Nephron (organoid): ENCODE measurements around the gene JMJD1C.

ENCODE experiments used
- H3K27ac Mint-ChIP-seq, 3 experiments: 2 replicates each; pipeline ENCODE4 v1.8.0; 2020; ENCODE audit warnings: mixed read lengths in 3 of 3, mild to moderate bottlenecking in 2 of 3, moderate library complexity in 1 of 3
- H3K27me3 Mint-ChIP-seq: 2 replicates; pipeline ENCODE4 v1.8.0; 2021; ENCODE audit warnings: low read depth, mild to moderate bottlenecking, moderate library complexity, mixed read lengths
- H3K36me3 Mint-ChIP-seq: 2 replicates; pipeline ENCODE4 v1.8.0; 2020; ENCODE audit warnings: low read depth, mixed read lengths
- H3K4me1 Mint-ChIP-seq: 2 replicates; pipeline ENCODE4 v1.8.0; 2020; ENCODE audit warnings: mixed read lengths
- H3K4me3 Mint-ChIP-seq, 3 experiments: 2 replicates each; pipeline ENCODE4 v1.8.0; 2020; ENCODE audit warnings: mild to moderate bottlenecking in 3 of 3, mixed read lengths in 3 of 3, moderate library complexity in 2 of 3
- H3K9me3 Mint-ChIP-seq: 2 replicates; pipeline ENCODE4 v1.8.0; 2020; ENCODE audit warnings: mixed read lengths
- TF ChIP-seq, protein P1 (sequence below), 3 experiments: fragments of 200-600 bp; sonication (generic); IDR thresholded peaks; one replicate each; pipeline ENCODE4 v1.5.0; 2021; ENCODE audit warnings: antibody characterized with exemption in 3 of 3; ENCODE audit not compliant: unreplicated experiment in 3 of 3

Gene JMJD1C

DNA sequence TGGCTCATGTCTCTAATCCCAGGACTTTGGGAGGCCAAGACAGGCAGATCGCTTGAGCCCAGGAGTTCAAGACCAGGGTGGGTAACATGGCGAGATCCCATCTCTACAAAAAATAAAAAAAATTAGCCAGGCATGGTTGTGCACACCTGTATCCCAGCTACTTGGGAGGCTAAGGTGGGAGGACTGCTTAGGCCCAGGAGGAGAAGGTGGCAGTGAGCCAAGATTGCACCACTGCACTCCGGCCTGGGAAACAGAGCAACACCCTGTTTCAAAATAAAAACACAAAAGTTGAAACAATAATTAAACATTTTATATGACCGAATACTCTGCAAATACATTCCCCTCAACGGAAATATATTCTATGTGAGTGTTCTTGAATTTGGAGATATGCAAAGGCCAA, 40.3 kb downstream of the JMJD1C start:
- TF ChIP-seq, protein P1, sequence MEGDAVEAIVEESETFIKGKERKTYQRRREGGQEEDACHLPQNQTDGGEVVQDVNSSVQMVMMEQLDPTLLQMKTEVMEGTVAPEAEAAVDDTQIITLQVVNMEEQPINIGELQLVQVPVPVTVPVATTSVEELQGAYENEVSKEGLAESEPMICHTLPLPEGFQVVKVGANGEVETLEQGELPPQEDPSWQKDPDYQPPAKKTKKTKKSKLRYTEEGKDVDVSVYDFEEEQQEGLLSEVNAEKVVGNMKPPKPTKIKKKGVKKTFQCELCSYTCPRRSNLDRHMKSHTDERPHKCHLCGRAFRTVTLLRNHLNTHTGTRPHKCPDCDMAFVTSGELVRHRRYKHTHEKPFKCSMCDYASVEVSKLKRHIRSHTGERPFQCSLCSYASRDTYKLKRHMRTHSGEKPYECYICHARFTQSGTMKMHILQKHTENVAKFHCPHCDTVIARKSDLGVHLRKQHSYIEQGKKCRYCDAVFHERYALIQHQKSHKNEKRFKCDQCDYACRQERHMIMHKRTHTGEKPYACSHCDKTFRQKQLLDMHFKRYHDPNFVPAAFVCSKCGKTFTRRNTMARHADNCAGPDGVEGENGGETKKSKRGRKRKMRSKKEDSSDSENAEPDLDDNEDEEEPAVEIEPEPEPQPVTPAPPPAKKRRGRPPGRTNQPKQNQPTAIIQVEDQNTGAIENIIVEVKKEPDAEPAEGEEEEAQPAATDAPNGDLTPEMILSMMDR (IDR thresholded peaks at IDR 0.05; ENCODE audit: unreplicated experiment in 3 of 3), result no peak
- Mint-ChIP-seq H3K27me3 (no peaks in the 10 kb centered on the region), H3K27ac (no peak overlapping the region), H3K9me3 (no peaks in the 10 kb centered on the region), H3K36me3 (peaks cover 4% of the 10 kb centered on the region), H3K4me3 (no peak overlapping the region), H3K4me1 (peaks cover 21% of the 10 kb centered on the region)

DNA sequence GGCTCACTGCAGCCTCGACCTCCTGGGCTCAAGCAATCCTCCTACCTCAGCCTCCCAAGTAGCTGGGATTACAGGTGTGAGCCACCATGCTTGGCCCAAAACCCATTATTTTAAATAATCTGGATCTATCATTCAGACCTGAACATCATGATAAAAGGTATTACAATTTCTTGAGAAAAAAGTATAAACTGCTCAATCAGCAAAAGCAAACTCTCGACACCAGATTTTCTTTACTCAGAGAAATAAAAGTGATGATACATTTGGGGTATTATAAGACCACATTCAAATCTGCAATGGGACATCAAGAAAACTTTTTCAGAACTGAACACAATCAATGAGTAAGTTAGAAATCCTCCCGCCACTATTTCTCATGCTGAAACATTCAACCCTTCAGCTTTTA, 41.2 kb downstream of the JMJD1C start:
- H3K9me3 Mint-ChIP-seq, result no peaks in the 10 kb centered on the region
- H3K4me1 Mint-ChIP-seq, result peaks cover 12% of the 10 kb centered on the region
- no peak overlapping the region for H3K27ac Mint-ChIP-seq
- no peak overlapping the region for H3K4me3 Mint-ChIP-seq
- H3K36me3 Mint-ChIP-seq, result no peaks in the 10 kb centered on the region
- H3K27me3 Mint-ChIP-seq, result no peaks in the 10 kb centered on the region
- TF ChIP-seq, protein P1 (IDR thresholded peaks at IDR 0.05; ENCODE audit: unreplicated experiment in 3 of 3), result no peak

DNA sequence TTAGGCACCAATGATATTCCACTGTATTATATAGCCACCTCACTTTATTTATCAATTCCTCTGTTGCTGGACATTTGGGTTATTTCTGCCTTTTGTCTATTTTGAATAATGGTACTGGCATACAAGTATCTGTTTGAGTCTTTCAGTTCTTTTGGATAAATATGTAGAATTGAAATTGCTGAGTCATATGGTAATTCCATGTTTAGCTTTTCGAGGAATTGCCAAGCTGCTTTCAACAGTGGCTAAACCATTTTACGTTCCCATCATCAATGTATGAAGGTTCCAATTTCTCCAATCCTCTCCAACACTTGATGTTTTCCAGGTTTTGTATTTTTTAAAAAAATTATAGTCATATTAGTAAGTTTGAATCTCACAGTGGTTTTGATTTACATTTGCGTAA, 42.3 kb downstream of the JMJD1C start:
- TF ChIP-seq, protein P1 (IDR thresholded peaks at IDR 0.05; ENCODE audit: unreplicated experiment in 3 of 3), result no peak
- H3K27me3 Mint-ChIP-seq, result no peaks in the 10 kb centered on the region

DNA sequence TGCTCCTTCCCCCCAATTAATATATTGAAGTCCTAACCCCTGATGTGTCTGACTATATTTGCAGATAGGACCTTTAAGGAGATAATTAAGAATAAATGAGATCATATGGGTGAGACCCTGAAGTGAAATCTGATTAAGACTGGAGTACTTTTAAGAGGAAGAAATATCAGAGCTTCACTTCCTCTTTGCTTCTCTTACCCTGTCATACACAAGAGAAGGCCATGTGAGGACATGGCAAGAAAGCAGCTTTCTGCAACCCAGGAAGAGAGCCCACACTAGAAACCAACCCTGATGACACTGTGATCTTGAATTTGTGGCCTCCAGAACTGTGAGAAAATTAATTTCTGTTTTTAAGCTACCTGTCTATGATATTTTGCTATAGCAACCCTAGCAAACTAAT, 44.2 kb downstream of the JMJD1C start:
- H3K27me3 Mint-ChIP-seq, result no peaks in the 10 kb centered on the region
- H3K4me1 Mint-ChIP-seq, result peaks cover 18% of the 10 kb centered on the region
- no peak overlapping the region for H3K4me3 Mint-ChIP-seq
- no peak overlapping the region for H3K27ac Mint-ChIP-seq
- H3K9me3 Mint-ChIP-seq, result no peaks in the 10 kb centered on the region
- H3K36me3 Mint-ChIP-seq, result no peaks in the 10 kb centered on the region
- TF ChIP-seq, protein P1 (IDR thresholded peaks at IDR 0.05; ENCODE audit: unreplicated experiment in 3 of 3), result no peak

More for the DNA sequence above, 42.3 kb downstream of the JMJD1C start:
- H3K4me3 Mint-ChIP-seq, result no peak overlapping the region
- peaks cover 3% of the 10 kb centered on the region for H3K4me1 Mint-ChIP-seq
- no peaks in the 10 kb centered on the region for H3K36me3 Mint-ChIP-seq
- H3K27ac Mint-ChIP-seq, result no peak overlapping the region
- H3K9me3 Mint-ChIP-seq, result no peaks in the 10 kb centered on the region

DNA sequence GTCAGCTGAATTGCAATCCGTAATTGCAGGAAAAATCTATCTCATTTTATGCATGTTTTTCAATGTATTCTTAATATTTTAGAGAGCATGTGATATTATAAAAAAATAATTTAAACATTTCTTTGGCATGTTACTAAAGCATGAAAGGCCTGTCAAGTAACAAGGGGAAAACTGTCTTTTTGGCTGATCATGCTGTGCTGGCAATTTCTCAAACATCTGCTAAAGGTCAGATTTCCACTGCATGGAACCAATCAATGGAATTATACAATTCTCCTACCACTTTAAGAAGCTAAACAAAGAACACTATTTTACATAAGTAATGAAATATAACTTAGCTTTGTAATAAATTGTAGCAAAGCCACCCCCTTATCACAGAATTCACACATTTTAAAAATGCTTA, 49.4 kb downstream of the JMJD1C start:
- TF ChIP-seq, protein P1 (IDR thresholded peaks at IDR 0.05; ENCODE audit: unreplicated experiment in 3 of 3), result no peak
- Mint-ChIP-seq H3K9me3 (no peaks in the 10 kb centered on the region), H3K27ac (peak overlapping the region in 1 of 3 experiments; percentile 56), H3K27me3 (no peaks in the 10 kb centered on the region), H3K4me1 (peaks cover 33% of the 10 kb centered on the region), H3K4me3 (no peak overlapping the region), H3K36me3 (no peaks in the 10 kb centered on the region)

DNA sequence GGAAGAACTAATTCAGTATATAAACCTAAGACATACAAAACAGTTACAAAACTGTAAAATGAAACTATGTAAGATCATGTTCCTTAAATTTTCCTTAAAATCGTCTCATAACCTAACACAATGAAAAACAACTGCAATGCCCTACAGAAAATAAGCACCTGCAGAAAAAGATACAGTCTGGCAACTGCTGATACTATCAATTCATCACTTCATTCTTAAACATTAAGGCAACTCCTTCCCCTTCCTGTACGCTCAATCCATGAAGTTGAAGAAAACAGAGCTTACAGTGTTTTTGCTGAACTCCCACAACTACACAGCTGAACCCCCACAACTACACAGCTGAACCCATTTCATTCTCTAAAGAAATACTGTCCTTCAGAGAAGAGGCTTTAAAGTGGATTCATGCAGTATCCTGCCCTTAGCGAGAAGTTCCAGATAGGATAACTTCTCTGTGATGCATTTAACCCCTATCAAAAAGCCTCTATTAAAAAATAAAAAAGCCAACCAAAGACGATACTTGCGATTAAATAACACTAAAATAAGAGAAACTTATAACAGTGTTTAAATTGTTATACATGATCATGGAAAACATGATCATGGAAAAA, 50.0 kb downstream of the JMJD1C start:
- no peaks in the 10 kb centered on the region for H3K9me3 Mint-ChIP-seq
- no peaks in the 10 kb centered on the region for H3K27me3 Mint-ChIP-seq
- no peaks in the 10 kb centered on the region for H3K36me3 Mint-ChIP-seq
- peak overlapping the region in 2 of 3 experiments; percentile 16 to 17 for H3K4me3 Mint-ChIP-seq
- TF ChIP-seq, protein P1 (IDR thresholded peaks at IDR 0.05; ENCODE audit: unreplicated experiment in 3 of 3), result no peak
- peak overlapping the region; percentile 56 to 75 (median 60) for H3K27ac Mint-ChIP-seq
- H3K4me1 Mint-ChIP-seq, result peaks cover 33% of the 10 kb centered on the region
